HCT116 (cell line): ENCODE measurements around the gene SIGMAR1. TPM values are rescaled to one million over a fixed set of nuclear protein-coding genes. Genes with fewer than 3 reads are reported as not detected.
A peak's percentile ranks its signal among the peaks of the same experiment; 100 is the strongest.

Source experiments
- ATAC-seq: fragments of 200-7000 bp; cut with Tn5 transposase; 2 replicates; pipeline ENCODE4 v1.9.1; 2020; ENCODE audit warnings: mild to moderate bottlenecking, moderate library complexity
- BruUV-seq: library from RNA; stranded (reverse); fragments of 400-500 nt; replicated peaks from 2 replicates; lab custom pipeline; 2021; lab: Mats Ljungman, UMichigan
- CTCF ChIA-PET: fragments of 300-600 bp; sonication (Branson Sonifier 250); formaldehyde crosslinking; loops from one replicate; lab custom pipeline; 2021; ENCODE audit warnings: antibody characterized with exemption; lab: Charles Lee
- POLR2A ChIA-PET: fragments of 300-600, 350-600 bp; sonication (Branson Sonifier 250); formaldehyde crosslinking; loops from one replicate; lab custom pipeline; 2021; ENCODE audit warnings: antibody characterized with exemption; lab: Charles Lee
- RAD21 ChIA-PET, 2 experiments: fragments of 300-600 bp; sonication (Branson Sonifier 250); formaldehyde crosslinking; loops; one replicate each; lab custom pipeline; 2023; ENCODE audit warnings: low total read pairs in 2 of 2; ENCODE audit not compliant: uncharacterized antibody in 2 of 2, unreplicated experiment in 2 of 2, low non-redundant PET in 1 of 2; lab: Charles Lee
- DNase-seq: peaks from one replicate; pipeline ENCODE4 v3.0.0-alpha.2; 2010; ENCODE audit warnings: low read depth, low spot score
- H2AFZ ChIP-seq: fragments of 200-600 bp; shearing (Covaris generic), sonication (generic); 2 replicates; pipeline ENCODE4 v1.6.1; 2017; ENCODE audit warnings: low read depth, mixed run types, mixed read lengths, antibody characterized with exemption, low read length; ENCODE audit not compliant: poor library complexity, severe bottlenecking
- H3K27ac ChIP-seq: 2 replicates; pipeline ENCODE4 v1.5.1; 2012; ENCODE audit warnings: low read depth, low read length
- H3K27me3 ChIP-seq: fragments of 200-600 bp; sonication (generic); 2 replicates; pipeline ENCODE4 v1.6.1; 2016; ENCODE audit warnings: mixed run types, low read length, mixed read lengths; ENCODE audit not compliant: insufficient read depth
- H3K36me3 ChIP-seq, 2 experiments: fragments of 200-500 bp in 1 of 2; fragments of 200-600 bp in 1 of 2; sonication (Bioruptor generic) in 1 of 2; sonication (generic) in 1 of 2; 2 replicates each; pipeline versions ENCODE4 v1.5.1 to v1.6.1; 2014 to 2016; ENCODE audit warnings: low read length in 2 of 2, inconsistent platforms in 1 of 2, mixed read lengths in 1 of 2, mixed run types in 1 of 2; ENCODE audit not compliant: insufficient read depth in 2 of 2, control insufficient read depth in 1 of 2
- H3K4me1 ChIP-seq, 2 experiments: fragments of 200-600 bp in 1 of 2; sonication (generic) in 1 of 2; 2 replicates each; pipeline versions ENCODE4 v1.5.1 to v1.6.1; 2012 to 2017; ENCODE audit warnings: low read length in 2 of 2, inconsistent platforms in 1 of 2, mild to moderate bottlenecking in 1 of 2, mixed read lengths in 1 of 2, mixed run types in 1 of 2, moderate library complexity in 1 of 2; ENCODE audit not compliant: insufficient read depth in 2 of 2, control insufficient read depth in 1 of 2
- H3K4me2 ChIP-seq: fragments of 200-600 bp; sonication (generic); 2 replicates; pipeline ENCODE4 v1.6.1; 2017; ENCODE audit warnings: mixed run types, low read length, mixed read lengths
- H3K4me3 ChIP-seq, 2 experiments: fragments of 200-600 bp in 1 of 2; sonication (generic) in 1 of 2; replicated peaks in 1 of 2; 2 replicates each; pipeline ENCODE4 v1.5.1; 2011 to 2016; ENCODE audit warnings: low read length in 2 of 2, control low read depth in 1 of 2, low read depth in 1 of 2, mild to moderate bottlenecking in 1 of 2, mixed read lengths in 1 of 2, mixed run types in 1 of 2
- H3K79me2 ChIP-seq: fragments of 200-600 bp; sonication (generic); 2 replicates; pipeline ENCODE4 v1.6.1; 2017; ENCODE audit warnings: mild to moderate bottlenecking, mixed run types, low read length, moderate library complexity, mixed read lengths; ENCODE audit not compliant: insufficient read depth
- H3K9ac ChIP-seq: fragments of 200-600 bp; sonication (generic); 2 replicates; pipeline ENCODE4 v1.6.1; 2016; ENCODE audit warnings: low read length, mixed read lengths
- H3K9me2 ChIP-seq: fragments of 200-600 bp; sonication (generic), shearing (Covaris generic); 2 replicates; pipeline ENCODE4 v1.6.1; 2017; ENCODE audit warnings: mixed run types, mild to moderate bottlenecking, moderate library complexity; ENCODE audit not compliant: insufficient read depth
- H3K9me3 ChIP-seq, 2 experiments: fragments of 200-500 bp in 1 of 2; fragments of 200-600 bp in 1 of 2; sonication (Bioruptor generic) in 1 of 2; sonication (generic) in 1 of 2; 2 replicates each; pipeline ENCODE4 v1.6.1; 2014 to 2017; ENCODE audit warnings: low read length in 2 of 2, mixed read lengths in 2 of 2, inconsistent platforms in 1 of 2, low read depth in 1 of 2, mild to moderate bottlenecking in 1 of 2, mixed run types in 1 of 2, moderate library complexity in 1 of 2; ENCODE audit not compliant: control insufficient read depth in 1 of 2, insufficient read depth in 1 of 2
- H4K20me1 ChIP-seq: fragments of 200-600 bp; sonication (generic), shearing (Covaris generic); 2 replicates; pipeline ENCODE4 v1.6.1; 2017; ENCODE audit warnings: mixed run types, mild to moderate bottlenecking, moderate library complexity; ENCODE audit not compliant: insufficient read depth
- CBX3 ChIP-seq: IDR thresholded peaks from 2 replicates; pipeline ENCODE4 v1.6.1; 2012; ENCODE audit warnings: low read depth
- EZH2 ChIP-seq: fragments of 200-600 bp; sonication (generic); IDR thresholded peaks from 2 replicates; pipeline ENCODE4 v1.6.1; 2017; ENCODE audit warnings: antibody characterized with exemption, mixed run types
- EZH2phosphoT487 ChIP-seq: fragments of 200-600 bp; IDR thresholded peaks from 2 replicates; pipeline ENCODE4 v1.6.1; 2018; ENCODE audit warnings: antibody characterized with exemption, borderline replicate concordance
- POLR2A ChIP-seq: IDR thresholded peaks from 2 replicates; pipeline ENCODE4 v1.7.0; 2011; ENCODE audit warnings: borderline replicate concordance; ENCODE audit not compliant: insufficient read depth, insufficient read length; ENCODE audit errors: extremely low read depth
- POLR2AphosphoS5 ChIP-seq: IDR thresholded peaks from 2 replicates; pipeline ENCODE4 v1.6.1; 2011; ENCODE audit warnings: mild to moderate bottlenecking, low read depth, low read length, moderate library complexity
- RAD21 ChIP-seq: IDR thresholded peaks from 2 replicates; pipeline ENCODE4 v1.6.1; 2012; ENCODE audit warnings: low read depth, mild to moderate bottlenecking
- SP1 ChIP-seq: IDR thresholded peaks from 2 replicates; pipeline ENCODE4 v1.6.1; 2012; ENCODE audit warnings: low read depth
- SRF ChIP-seq: IDR thresholded peaks from 2 replicates; pipeline ENCODE4 v1.6.1; 2012; ENCODE audit warnings: low read depth
- TCF7L2 ChIP-seq: IDR thresholded peaks from 2 replicates; pipeline ENCODE4 v1.7.0; 2011; ENCODE audit warnings: borderline replicate concordance, inconsistent platforms; ENCODE audit not compliant: insufficient read depth, insufficient read length; ENCODE audit errors: extremely low read depth
- YY1 ChIP-seq: IDR thresholded peaks from 2 replicates; pipeline ENCODE4 v1.6.1; 2011; ENCODE audit warnings: low read length, low read depth, moderate library complexity, mild to moderate bottlenecking; ENCODE audit not compliant: insufficient replicate concordance; ENCODE audit errors: extremely low read depth
- intact Hi-C: fragments of 100-400 bp; cut with micrococcal nuclease; formaldehyde crosslinking; loops from 2 replicates; pipeline ENCODE4 v1.10.0; 2022
- total RNA-seq: library from RNA; stranded (reverse); gene quantifications from one replicate; pipeline ENCODE4 v1.2.1, GENCODE V29; 2021; ENCODE audit not compliant: unreplicated experiment
- TF ChIP-seq, protein P1 (sequence below): IDR thresholded peaks from 2 replicates; pipeline ENCODE4 v1.6.1; 2011; ENCODE audit warnings: mild to moderate bottlenecking, low read length, moderate library complexity; ENCODE audit not compliant: insufficient replicate concordance; ENCODE audit errors: extremely low read depth
- TF ChIP-seq, protein P2 (sequence below): IDR thresholded peaks from 2 replicates; pipeline ENCODE4 v1.6.1; 2012
- TF ChIP-seq, protein P3 (sequence below): IDR thresholded peaks from 2 replicates; pipeline ENCODE4 v1.6.1; 2012; ENCODE audit warnings: low read depth
- TF ChIP-seq, protein P4 (sequence below): IDR thresholded peaks from 2 replicates; pipeline ENCODE4 v1.6.1; 2012

SIGMAR1 gene
- total RNA-seq, 1 experiment from 2014 or later: 109 TPM

DNA sequence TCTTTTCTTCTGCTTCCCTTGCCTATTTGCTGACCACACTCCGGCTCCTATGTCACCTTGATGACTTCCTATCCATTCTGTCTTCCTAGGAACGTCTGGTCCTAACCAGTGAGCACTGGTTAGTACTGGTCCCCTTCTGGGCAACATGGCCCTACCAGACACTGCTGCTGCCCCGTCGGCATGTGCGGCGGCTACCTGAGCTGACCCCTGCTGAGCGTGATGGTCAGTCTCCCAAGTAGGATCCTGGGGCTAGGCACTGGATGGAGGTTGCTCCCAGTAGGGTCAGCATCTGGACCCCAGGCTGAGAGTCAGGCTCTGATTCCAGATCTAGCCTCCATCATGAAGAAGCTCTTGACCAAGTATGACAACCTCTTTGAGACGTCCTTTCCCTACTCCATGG is 11.1 kb upstream of the SIGMAR1 start (continued):
- TF ChIP-seq POLR2AphosphoS5 (no peak), RAD21 (no peak), EZH2phosphoT487 (no peak), CBX3 (no peak)
- TF ChIP-seq, protein P1, sequence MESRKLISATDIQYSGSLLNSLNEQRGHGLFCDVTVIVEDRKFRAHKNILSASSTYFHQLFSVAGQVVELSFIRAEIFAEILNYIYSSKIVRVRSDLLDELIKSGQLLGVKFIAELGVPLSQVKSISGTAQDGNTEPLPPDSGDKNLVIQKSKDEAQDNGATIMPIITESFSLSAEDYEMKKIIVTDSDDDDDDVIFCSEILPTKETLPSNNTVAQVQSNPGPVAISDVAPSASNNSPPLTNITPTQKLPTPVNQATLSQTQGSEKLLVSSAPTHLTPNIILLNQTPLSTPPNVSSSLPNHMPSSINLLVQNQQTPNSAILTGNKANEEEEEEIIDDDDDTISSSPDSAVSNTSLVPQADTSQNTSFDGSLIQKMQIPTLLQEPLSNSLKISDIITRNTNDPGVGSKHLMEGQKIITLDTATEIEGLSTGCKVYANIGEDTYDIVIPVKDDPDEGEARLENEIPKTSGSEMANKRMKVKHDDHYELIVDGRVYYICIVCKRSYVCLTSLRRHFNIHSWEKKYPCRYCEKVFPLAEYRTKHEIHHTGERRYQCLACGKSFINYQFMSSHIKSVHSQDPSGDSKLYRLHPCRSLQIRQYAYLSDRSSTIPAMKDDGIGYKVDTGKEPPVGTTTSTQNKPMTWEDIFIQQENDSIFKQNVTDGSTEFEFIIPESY: no peak

DNA sequence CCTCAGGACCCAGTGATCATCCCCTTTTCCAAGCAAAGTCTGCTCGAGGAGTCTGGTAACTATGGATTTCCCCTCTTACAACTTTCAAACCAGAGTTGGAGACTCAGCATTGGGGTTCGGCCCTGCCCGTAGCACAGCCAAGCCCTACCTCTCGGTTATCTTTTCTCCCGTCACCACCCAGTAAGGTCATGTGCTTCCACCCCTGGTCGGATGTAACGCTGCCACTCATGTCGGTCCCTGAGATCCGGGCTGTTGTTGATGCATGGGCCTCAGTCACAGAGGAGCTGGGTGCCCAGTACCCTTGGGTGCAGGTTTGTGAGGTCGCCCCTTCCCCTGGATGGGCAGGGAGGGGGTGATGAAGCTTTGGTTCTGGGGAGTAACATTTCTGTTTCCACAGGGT is 10.1 kb upstream of the SIGMAR1 start:
- H3K27ac ChIP-seq: peak overlapping the region; percentile 92; the same call in 1 of the 2 replicates
- peak overlapping the region; percentile 87 for H3K4me2 ChIP-seq
- peaks cover 6% of the 10 kb centered on the region; the same call in 1 of the 2 replicates for H3K79me2 ChIP-seq
- H3K27me3 ChIP-seq: no peaks in the 10 kb centered on the region
- CTCF ChIA-PET: interaction anchor here (2.0 kb wide), 1 partner anchor 17 kb away, joined by 12 read pairs; no protein-coding TSS in a partner anchor
- peak overlapping the region; percentile 71 for H3K9ac ChIP-seq
- intact Hi-C loops: no loop called here
- peaks cover 22 to 45% of the 10 kb centered on the region in 2 experiments for H3K4me1 ChIP-seq
- RAD21 ChIA-PET: no interaction called here
- H3K9me2 ChIP-seq: no peaks in the 10 kb centered on the region
- POLR2A ChIA-PET: interaction anchor here (2.9 kb wide), 1 partner anchor 10 kb away, joined by 26 read pairs; the partner anchor contains the start of gene SIGMAR1
- H3K9me3 ChIP-seq: no peaks in the 10 kb centered on the region
- no peaks in the 10 kb centered on the region for H4K20me1 ChIP-seq
- DNase-seq (no peak), ATAC-seq (no peak)
- H2AFZ ChIP-seq: no peak overlapping the region
- BruUV-seq: no TSS peak
- H3K36me3 ChIP-seq: peaks cover 0 to 6% of the 10 kb centered on the region in 2 experiments; a peak in 1 of 4 replicates
- H3K4me3 ChIP-seq: peak overlapping the region; percentile 80 to 85
- no peak for TF ChIP-seq TCF7L2
- no peak for TF ChIP-seq SRF
- TF ChIP-seq, protein P1: no peak
- TF ChIP-seq EZH2: no peak
- TF ChIP-seq SP1: no peak
- TF ChIP-seq, protein P2, sequence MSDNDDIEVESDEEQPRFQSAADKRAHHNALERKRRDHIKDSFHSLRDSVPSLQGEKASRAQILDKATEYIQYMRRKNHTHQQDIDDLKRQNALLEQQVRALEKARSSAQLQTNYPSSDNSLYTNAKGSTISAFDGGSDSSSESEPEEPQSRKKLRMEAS: no peak
- TF ChIP-seq CBX3: no peak
- TF ChIP-seq YY1: no peak
- TF ChIP-seq, protein P3, sequence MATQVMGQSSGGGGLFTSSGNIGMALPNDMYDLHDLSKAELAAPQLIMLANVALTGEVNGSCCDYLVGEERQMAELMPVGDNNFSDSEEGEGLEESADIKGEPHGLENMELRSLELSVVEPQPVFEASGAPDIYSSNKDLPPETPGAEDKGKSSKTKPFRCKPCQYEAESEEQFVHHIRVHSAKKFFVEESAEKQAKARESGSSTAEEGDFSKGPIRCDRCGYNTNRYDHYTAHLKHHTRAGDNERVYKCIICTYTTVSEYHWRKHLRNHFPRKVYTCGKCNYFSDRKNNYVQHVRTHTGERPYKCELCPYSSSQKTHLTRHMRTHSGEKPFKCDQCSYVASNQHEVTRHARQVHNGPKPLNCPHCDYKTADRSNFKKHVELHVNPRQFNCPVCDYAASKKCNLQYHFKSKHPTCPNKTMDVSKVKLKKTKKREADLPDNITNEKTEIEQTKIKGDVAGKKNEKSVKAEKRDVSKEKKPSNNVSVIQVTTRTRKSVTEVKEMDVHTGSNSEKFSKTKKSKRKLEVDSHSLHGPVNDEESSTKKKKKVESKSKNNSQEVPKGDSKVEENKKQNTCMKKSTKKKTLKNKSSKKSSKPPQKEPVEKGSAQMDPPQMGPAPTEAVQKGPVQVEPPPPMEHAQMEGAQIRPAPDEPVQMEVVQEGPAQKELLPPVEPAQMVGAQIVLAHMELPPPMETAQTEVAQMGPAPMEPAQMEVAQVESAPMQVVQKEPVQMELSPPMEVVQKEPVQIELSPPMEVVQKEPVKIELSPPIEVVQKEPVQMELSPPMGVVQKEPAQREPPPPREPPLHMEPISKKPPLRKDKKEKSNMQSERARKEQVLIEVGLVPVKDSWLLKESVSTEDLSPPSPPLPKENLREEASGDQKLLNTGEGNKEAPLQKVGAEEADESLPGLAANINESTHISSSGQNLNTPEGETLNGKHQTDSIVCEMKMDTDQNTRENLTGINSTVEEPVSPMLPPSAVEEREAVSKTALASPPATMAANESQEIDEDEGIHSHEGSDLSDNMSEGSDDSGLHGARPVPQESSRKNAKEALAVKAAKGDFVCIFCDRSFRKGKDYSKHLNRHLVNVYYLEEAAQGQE: no peak
- TF ChIP-seq, protein P4, sequence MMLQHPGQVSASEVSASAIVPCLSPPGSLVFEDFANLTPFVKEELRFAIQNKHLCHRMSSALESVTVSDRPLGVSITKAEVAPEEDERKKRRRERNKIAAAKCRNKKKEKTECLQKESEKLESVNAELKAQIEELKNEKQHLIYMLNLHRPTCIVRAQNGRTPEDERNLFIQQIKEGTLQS: no peak
- TF ChIP-seq POLR2A: no peak
- TF ChIP-seq POLR2AphosphoS5: no peak
